ENCODE results near the gene HBM. TPM values are rescaled to one million over a fixed set of nuclear protein-coding genes. Genes with fewer than 3 reads are reported as not detected.
"Not testable (repeated sequence)": the region's sequence is repeated elsewhere in the genome, so short reads cannot be mapped to it uniquely, and the experiment has no call there.

HBM gene
- total RNA-seq, 1 donor from 2014 or later = not detected

GRCh38 chr16:175011-175949 is 9.5 kb downstream of the HBM start:
- Histone ChIP-seq H3K36me3 (no peaks in the 10 kb centered on the region), H3K4me1 (peaks cover 7% of the 10 kb centered on the region), H3K27ac (no peak overlapping the region), H3K9me3 (no peaks in the 10 kb centered on the region), H3K4me3 (no peak overlapping the region), H3K27me3 (peaks cover 12% of the 10 kb centered on the region)
- intact Hi-C loops (cut with DNase I) = no loop called here
- DNase-seq (ENCODE audit: extremely low spot score in 2 of 2) = no peak
- TF ChIP-seq POLR2AphosphoS5 (IDR thresholded peaks at IDR 0.05; ENCODE audit: insufficient read depth in 1 of 2, low read depth in 1 of 2) = no peak
- TF ChIP-seq POLR2A (IDR thresholded peaks at IDR 0.05) = no peak

GRCh38 chr16:176006-176405 is 10.2 kb downstream of the HBM start:
- peaks cover 12% of the 10 kb centered on the region for H3K27me3 ChIP-seq
- H3K4me3 ChIP-seq = not testable (repeated sequence)

GRCh38 chr16:176477-177382 is 11.0 kb downstream of the HBM start, which contains the start of gene HBA1:
Gene HBA1, plus strand, starts transcription at chr16:176680. Its CDS starts 37 bp downstream, at chr16:176717.
- H3K27me3 ChIP-seq = peaks cover 12% of the 10 kb centered on the region
- intact Hi-C loops (cut with DNase I) = not testable (repeated sequence)

More at GRCh38 chr16:176006-176405, 10.2 kb downstream of the HBM start:
- H3K27ac ChIP-seq; DNase-seq (ENCODE audit: extremely low spot score in 2 of 2); intact Hi-C loops (cut with DNase I); H3K9me3 ChIP-seq; H3K36me3 ChIP-seq: not testable (repeated sequence)
- peaks cover 15% of the 10 kb centered on the region for H3K4me1 ChIP-seq

GRCh38 chr16:177394-177822 is 11.6 kb downstream of the HBM start:
- intact Hi-C loops (cut with DNase I) = no loop called here
- TF ChIP-seq POLR2A (IDR thresholded peaks at IDR 0.05) (no peak), POLR2AphosphoS5 (IDR thresholded peaks at IDR 0.05; ENCODE audit: insufficient read depth in 1 of 2, low read depth in 1 of 2) (no peak), CTCF (IDR thresholded peaks at IDR 0.05) (no peak)
- no peaks in the 10 kb centered on the region for H3K36me3 ChIP-seq
- peaks cover 24% of the 10 kb centered on the region for H3K4me1 ChIP-seq
- no peak overlapping the region for H3K27ac ChIP-seq
- peaks cover 12% of the 10 kb centered on the region for H3K27me3 ChIP-seq
- no peaks in the 10 kb centered on the region for H3K9me3 ChIP-seq
- DNase-seq (ENCODE audit: extremely low spot score in 2 of 2) = no peak
- no peak overlapping the region for H3K4me3 ChIP-seq

More at GRCh38 chr16:176477-177382, 11.0 kb downstream of the HBM start, which contains the start of gene HBA1:
- not testable (repeated sequence) for H3K4me3 ChIP-seq; H3K27ac ChIP-seq; DNase-seq (ENCODE audit: extremely low spot score in 2 of 2); H3K9me3 ChIP-seq; H3K36me3 ChIP-seq
- H3K4me1 ChIP-seq = peaks cover 22% of the 10 kb centered on the region

- no peak overlapping the region for H3K27ac ChIP-seq
- peaks cover 24% of the 10 kb centered on the region for H3K4me1 ChIP-seq
- no peak for DNase-seq (ENCODE audit: extremely low spot score in 2 of 2)
- no peaks in the 10 kb centered on the region for H3K36me3 ChIP-seq
- no peaks in the 10 kb centered on the region for H3K9me3 ChIP-seq
- H3K4me3 ChIP-seq = no peak overlapping the region
- intact Hi-C loops (cut with DNase I) = no loop called here
- peaks cover 12% of the 10 kb centered on the region for H3K27me3 ChIP-seq
- TF ChIP-seq POLR2AphosphoS5 (IDR thresholded peaks at IDR 0.05; ENCODE audit: insufficient read depth in 1 of 2, low read depth in 1 of 2) (no peak), CTCF (IDR thresholded peaks at IDR 0.05) (no peak), POLR2A (IDR thresholded peaks at IDR 0.05) (no peak)
Observed at GRCh38 chr16:177981-178667, 12.3 kb downstream of the HBM start.

- intact Hi-C loops (cut with DNase I) = no loop called here
- Histone ChIP-seq H3K27me3 (peaks cover 12% of the 10 kb centered on the region), H3K36me3 (no peaks in the 10 kb centered on the region), H3K4me1 (peaks cover 24% of the 10 kb centered on the region), H3K9me3 (no peaks in the 10 kb centered on the region), H3K27ac (no peak overlapping the region), H3K4me3 (no peak overlapping the region)
- no peak for DNase-seq (ENCODE audit: extremely low spot score in 2 of 2)
- TF ChIP-seq CTCF (IDR thresholded peaks at IDR 0.05) = no peak
- no peak for TF ChIP-seq POLR2A (IDR thresholded peaks at IDR 0.05)
- TF ChIP-seq POLR2AphosphoS5 (IDR thresholded peaks at IDR 0.05; ENCODE audit: insufficient read depth in 1 of 2, low read depth in 1 of 2) = no peak
Observed at GRCh38 chr16:178668-179015, 12.9 kb downstream of the HBM start.

Data from vagina (tissue), 2 donors.